Astrocyte of the spinal cord (primary cell): ENCODE results near the gene GABRP.
"Not testable (repeated sequence)": the region's sequence is repeated elsewhere in the genome, so short reads cannot be mapped to it uniquely, and the experiment has no call there.

Experiments
- DNase-seq: peaks from one replicate; pipeline ENCODE4 v3.0.0; 2011; ENCODE audit warnings: low read depth, low spot score
- H3K4me3 ChIP-seq: 2 replicates; pipeline ENCODE4 v1.5.1; 2011; ENCODE audit warnings: low read depth, mild to moderate bottlenecking, low read length, moderate library complexity
- in situ Hi-C: cut with HindIII; loops from 2 replicates; pipeline ENCODE4 v1.10.0; 2017; ENCODE audit warnings: low sequenced_read_pairs
- TF ChIP-seq, protein P1 (sequence below): IDR thresholded peaks from 2 replicates; pipeline ENCODE4 v1.5.1; 2012; ENCODE audit warnings: low read depth, mild to moderate bottlenecking, low read length, inconsistent platforms

Gene GABRP

DNA sequence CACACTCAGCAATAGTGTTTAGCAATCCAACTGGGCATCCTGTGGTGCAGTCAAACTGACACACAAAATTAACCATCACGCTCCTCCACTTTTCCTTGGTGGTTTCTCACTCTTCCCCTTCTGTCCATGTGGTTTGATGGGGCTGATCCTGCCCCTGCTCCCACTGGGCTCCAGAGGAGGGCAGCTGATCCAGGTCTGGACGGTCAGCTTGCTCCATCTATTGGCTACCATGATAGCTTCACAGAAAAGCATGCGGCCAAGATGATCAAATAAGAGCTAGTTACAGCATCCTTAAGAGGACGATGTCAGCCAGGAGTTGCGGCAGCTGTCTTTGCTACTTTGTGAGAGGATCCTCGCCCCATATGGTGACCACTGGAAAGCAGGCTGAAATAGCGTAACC, 48.7 kb downstream of the GABRP start:
- no peak for DNase-seq
- in situ Hi-C loops = no loop called here
- TF ChIP-seq, protein P1, sequence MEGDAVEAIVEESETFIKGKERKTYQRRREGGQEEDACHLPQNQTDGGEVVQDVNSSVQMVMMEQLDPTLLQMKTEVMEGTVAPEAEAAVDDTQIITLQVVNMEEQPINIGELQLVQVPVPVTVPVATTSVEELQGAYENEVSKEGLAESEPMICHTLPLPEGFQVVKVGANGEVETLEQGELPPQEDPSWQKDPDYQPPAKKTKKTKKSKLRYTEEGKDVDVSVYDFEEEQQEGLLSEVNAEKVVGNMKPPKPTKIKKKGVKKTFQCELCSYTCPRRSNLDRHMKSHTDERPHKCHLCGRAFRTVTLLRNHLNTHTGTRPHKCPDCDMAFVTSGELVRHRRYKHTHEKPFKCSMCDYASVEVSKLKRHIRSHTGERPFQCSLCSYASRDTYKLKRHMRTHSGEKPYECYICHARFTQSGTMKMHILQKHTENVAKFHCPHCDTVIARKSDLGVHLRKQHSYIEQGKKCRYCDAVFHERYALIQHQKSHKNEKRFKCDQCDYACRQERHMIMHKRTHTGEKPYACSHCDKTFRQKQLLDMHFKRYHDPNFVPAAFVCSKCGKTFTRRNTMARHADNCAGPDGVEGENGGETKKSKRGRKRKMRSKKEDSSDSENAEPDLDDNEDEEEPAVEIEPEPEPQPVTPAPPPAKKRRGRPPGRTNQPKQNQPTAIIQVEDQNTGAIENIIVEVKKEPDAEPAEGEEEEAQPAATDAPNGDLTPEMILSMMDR = no peak
- no peak overlapping the region for H3K4me3 ChIP-seq

DNA sequence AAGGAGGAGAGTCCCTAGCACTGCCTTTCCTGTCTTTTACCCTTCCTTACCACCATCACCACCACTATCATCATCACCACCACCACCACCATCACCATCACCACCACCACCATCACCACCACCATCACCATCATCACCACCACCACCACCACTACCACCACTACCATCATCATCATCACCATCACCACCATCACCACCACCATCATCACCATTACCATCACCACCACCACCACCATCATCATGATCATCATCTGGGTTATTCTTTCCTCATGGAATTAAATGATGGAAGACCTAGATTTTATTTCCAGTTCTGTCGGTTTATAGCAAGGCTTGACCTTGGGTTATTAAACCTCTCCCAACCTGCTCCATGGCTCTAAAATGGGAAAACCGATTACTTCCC, 50.5 kb downstream of the GABRP start:
- in situ Hi-C loops, DNase-seq, H3K4me3 ChIP-seq: not testable (repeated sequence)

DNA sequence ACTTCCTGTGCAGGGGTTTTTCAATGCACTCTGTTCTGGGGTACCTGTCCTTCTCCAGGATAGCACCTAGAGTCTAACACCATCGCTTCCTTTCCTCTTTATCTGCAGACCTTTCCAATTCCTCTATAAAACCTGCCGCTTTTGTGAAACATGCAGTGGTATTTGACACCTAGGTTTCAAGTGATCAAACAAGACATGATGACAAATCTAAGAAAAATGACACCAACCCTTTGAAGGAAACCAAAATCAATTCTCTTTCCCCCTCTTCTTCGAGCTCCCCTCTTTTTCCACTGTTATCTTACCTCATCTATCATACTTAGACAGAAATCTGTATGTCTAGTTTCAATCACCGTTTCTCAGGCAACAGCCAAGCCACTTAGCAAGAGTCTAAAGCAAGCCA, 52.7 kb downstream of the GABRP start:
- TF ChIP-seq, protein P1 = no peak
- H3K4me3 ChIP-seq = no peak overlapping the region
- DNase-seq = no peak
- in situ Hi-C loops = no loop called here

DNA sequence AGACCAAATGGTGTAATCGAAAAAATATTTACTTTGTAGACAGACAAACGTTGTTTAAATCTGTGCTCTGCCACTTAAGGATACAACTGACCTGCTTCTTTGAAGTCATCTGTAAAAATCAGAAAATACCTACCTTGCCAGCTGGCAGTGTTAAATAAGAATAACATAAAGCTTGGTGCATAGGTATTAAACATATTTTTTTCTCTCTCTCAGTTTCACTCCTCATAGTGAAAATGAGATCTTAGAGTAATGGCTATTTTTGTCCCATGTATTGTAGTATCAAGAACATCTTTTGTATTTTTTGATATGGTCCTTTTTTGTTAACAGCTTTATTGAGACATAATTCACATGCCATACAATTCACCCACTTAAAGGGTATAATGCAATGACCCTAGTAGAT, 60.3 kb downstream of the GABRP start:
- H3K4me3 ChIP-seq = no peak overlapping the region
- TF ChIP-seq, protein P1 = no peak
- in situ Hi-C loops = no loop called here
- no peak for DNase-seq

DNA sequence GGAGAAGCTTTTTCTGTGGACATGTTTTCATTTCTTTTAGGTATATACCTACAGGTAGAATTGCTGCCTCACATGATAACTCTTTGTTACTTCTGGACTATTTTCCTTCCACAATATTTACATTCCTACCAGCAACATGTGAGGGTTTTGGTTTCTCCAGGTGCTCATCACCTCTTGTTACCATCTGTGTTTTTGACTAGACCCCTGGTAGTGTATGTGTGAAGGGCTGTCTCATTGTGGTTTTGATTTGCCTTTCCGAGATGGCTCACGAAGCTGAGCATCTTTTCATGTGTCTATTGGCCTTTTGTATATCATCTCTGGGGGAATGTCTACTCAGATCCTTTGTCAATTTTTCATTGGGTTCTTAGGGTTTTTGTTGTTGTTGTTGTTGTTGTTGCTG, 61.1 kb downstream of the GABRP start:
- H3K4me3 ChIP-seq = no peak overlapping the region
- DNase-seq = no peak
- in situ Hi-C loops = no loop called here
- TF ChIP-seq, protein P1 = no peak

DNA sequence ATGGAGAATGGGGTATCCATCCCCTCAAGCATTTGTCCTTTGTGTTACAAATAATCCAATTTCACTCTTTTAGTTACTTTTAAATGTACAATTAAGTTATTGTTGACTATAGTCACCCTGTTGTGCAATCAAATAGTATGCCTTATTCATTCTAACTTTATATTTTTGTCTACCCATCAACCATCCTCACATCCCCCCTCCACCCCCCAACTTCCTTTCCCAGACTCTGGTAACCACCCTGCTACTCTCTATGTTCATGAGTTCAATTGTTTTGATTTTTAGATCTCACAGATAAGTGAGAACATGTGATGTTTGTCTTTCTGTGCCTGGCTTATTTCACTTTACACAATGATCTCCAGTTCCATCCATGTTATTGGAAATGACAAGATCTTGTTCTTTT, 62.9 kb downstream of the GABRP start:
- TF ChIP-seq, protein P1 = no peak
- DNase-seq = no peak
- H3K4me3 ChIP-seq = no peak overlapping the region
- in situ Hi-C loops = no loop called here

DNA sequence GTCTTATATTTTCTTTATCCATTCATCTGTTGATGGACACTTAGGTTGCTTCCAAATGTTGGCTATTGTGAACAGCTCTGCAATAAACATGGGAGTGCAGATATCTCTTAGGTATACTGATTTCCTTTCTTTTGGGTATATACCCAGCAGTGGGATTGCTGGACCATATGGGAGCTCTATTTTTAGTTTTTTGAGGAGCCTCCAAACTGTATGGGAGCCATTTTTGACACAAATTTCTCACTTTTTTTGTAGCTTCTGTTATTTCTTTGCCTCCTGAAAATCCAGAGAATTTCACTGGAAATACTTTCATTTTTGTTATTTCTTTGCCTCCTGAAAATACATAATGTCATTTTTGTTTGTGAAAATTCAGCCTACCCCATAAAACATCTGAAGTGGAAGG, 63.3 kb downstream of the GABRP start:
- TF ChIP-seq, protein P1 = no peak
- no peak overlapping the region for H3K4me3 ChIP-seq
- in situ Hi-C loops = no loop called here
- no peak for DNase-seq
